ENCODE results near the gene ERGIC1. TPM values are rescaled to one million over a fixed set of nuclear protein-coding genes. Genes with fewer than 3 reads are reported as not detected.

The ERGIC1 gene
- total and polyA plus RNA-seq, 2 of the 8 experiments (the other 6 are each of a cell fraction or from before 2014, with no cell fraction given), result 95.3 to 106 TPM

DNA sequence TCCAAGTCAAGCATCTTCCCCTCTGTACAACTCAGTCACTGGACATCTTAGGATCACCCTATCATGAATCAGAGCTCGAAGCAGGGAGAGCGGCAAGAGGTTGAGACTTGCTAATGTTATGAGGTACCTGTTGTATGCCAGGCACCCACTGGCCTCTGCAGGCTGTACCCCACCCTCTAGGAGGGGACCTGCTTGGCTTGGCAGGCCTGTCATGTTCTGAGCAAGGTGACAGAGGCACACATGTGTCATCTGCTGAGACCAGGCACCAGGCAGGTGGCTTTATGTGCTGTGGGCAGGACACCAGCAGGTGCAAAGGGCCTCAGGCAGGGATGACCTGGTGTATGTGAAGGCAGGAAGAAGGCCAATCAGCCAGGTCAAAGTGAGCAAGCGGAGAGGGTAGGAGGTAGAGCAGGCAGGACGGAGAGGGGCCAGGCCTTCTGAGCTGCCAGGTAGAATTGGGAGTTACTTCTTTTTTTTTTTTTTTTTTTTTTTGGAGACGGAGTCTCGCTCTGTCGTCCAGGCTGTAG is 64.9 kb downstream of the ERGIC1 start (continued):
- no peak for TF ChIP-seq YY1 (IDR thresholded peaks at IDR 0.05; ENCODE audit: low read depth, low read length)
- no peak for TF ChIP-seq JUN (IDR thresholded peaks at IDR 0.05; ENCODE audit: low read depth, low read length)
- no peak for TF ChIP-seq MAFK (IDR thresholded peaks at IDR 0.05; ENCODE audit: low read depth, low read length)
- TF ChIP-seq KDM5A (IDR thresholded peaks at IDR 0.05; ENCODE audit: low read length), result no peak
- no peak for TF ChIP-seq TCF12 (IDR thresholded peaks at IDR 0.05; ENCODE audit: low read depth, low read length)
- TF ChIP-seq ZNF274 (IDR thresholded peaks at IDR 0.05; ENCODE audit: borderline replicate concordance, extremely low read depth, low read length), result no peak
